Measurements from ENCODE around the gene FAM210B. TPM values are rescaled to one million over a fixed set of nuclear protein-coding genes. Genes with fewer than 3 reads are reported as not detected.
"Not testable (repeated sequence)": the region's sequence is repeated elsewhere in the genome, so short reads cannot be mapped to it uniquely, and the experiment has no call there.

Gene FAM210B
- total and polyA plus RNA-seq, 2 experiments from 2014 or later, result 64.2 to 101 TPM

- H3K4me1 ChIP-seq (ENCODE audit: low read depth), result no peaks in the 10 kb centered on the region
- TF ChIP-seq CTCF (IDR thresholded peaks at IDR 0.05; ENCODE audit: low read depth, low read length), result no peak
- DNase-seq (ENCODE audit: low read depth in 1 of 2, low spot score in 1 of 2), result no peak
- H3K27ac ChIP-seq, result no peak overlapping the region
- peaks cover 57% of the 10 kb centered on the region for H3K36me3 ChIP-seq
- H3K27me3 ChIP-seq, result no peaks in the 10 kb centered on the region
- H3K4me3 ChIP-seq, result no peak overlapping the region
- no peaks in the 10 kb centered on the region for H3K9me3 ChIP-seq (ENCODE audit: low read depth)
These were observed 48.1 kb downstream of the FAM210B start for GRCh38 chr20:56406910-56407309.

- Histone ChIP-seq H3K4me1 (ENCODE audit: low read depth) (no peaks in the 10 kb centered on the region), H3K36me3 (peaks cover 38% of the 10 kb centered on the region), H3K27me3 (no peaks in the 10 kb centered on the region), H3K9me3 (ENCODE audit: low read depth) (no peaks in the 10 kb centered on the region), H3K4me3 (no peak overlapping the region), H3K27ac (no peak overlapping the region)
- no peak for TF ChIP-seq CTCF (IDR thresholded peaks at IDR 0.05; ENCODE audit: low read depth, low read length)
- DNase-seq (ENCODE audit: low read depth in 1 of 2, low spot score in 1 of 2), result peak in 1 of 2 donors; percentile 98
These were observed 50.7 kb downstream of the FAM210B start for GRCh38 chr20:56409521-56409920.

GRCh38 chr20:56409956-56410355 lies 51.2 kb downstream of the FAM210B start:
- DNase-seq (ENCODE audit: low read depth in 1 of 2, low spot score in 1 of 2), result no peak
- no peak for TF ChIP-seq CTCF (IDR thresholded peaks at IDR 0.05; ENCODE audit: low read depth, low read length)
- no peak overlapping the region for H3K27ac ChIP-seq
- no peaks in the 10 kb centered on the region for H3K27me3 ChIP-seq
- no peaks in the 10 kb centered on the region for H3K4me1 ChIP-seq (ENCODE audit: low read depth)
- H3K9me3 ChIP-seq (ENCODE audit: low read depth), result no peaks in the 10 kb centered on the region
- H3K36me3 ChIP-seq, result peaks cover 36% of the 10 kb centered on the region
- H3K4me3 ChIP-seq, result no peak overlapping the region

- not testable (repeated sequence) for H3K4me3 ChIP-seq; H3K4me1 ChIP-seq (ENCODE audit: low read depth); H3K27me3 ChIP-seq; H3K9me3 ChIP-seq (ENCODE audit: low read depth); DNase-seq (ENCODE audit: low read depth in 1 of 2, low spot score in 1 of 2); H3K27ac ChIP-seq
- H3K36me3 ChIP-seq, result peaks cover 26% of the 10 kb centered on the region
These were observed 52.5 kb downstream of the FAM210B start for GRCh38 chr20:56411287-56411686.

GRCh38 chr20:56411759-56412472 lies 53.1 kb downstream of the FAM210B start, which contains the start of gene CASS4:
CASS4 (plus strand) TSS chr20:56412260; CDS start chr20:56412459, 199 bp downstream.
- Histone ChIP-seq H3K27ac (no peak within 1 kb of the TSS), H3K4me1 (ENCODE audit: low read depth) (no peaks in the 10 kb centered on the region), H3K9me3 (ENCODE audit: low read depth) (no peaks in the 10 kb centered on the region), H3K27me3 (no peaks in the 10 kb centered on the region), H3K4me3 (no peak within 1 kb of the TSS), H3K36me3 (peaks cover 20% of the 10 kb centered on the region)
- DNase-seq (ENCODE audit: low read depth in 1 of 2, low spot score in 1 of 2), result peak in 1 of 2 donors; percentile 94
- TF ChIP-seq CTCF (IDR thresholded peaks at IDR 0.05; ENCODE audit: low read depth, low read length), result no peak

- no peak for TF ChIP-seq CTCF (IDR thresholded peaks at IDR 0.05; ENCODE audit: low read depth, low read length)
- Histone ChIP-seq H3K4me1 (ENCODE audit: low read depth) (no peaks in the 10 kb centered on the region), H3K9me3 (ENCODE audit: low read depth) (no peaks in the 10 kb centered on the region), H3K4me3 (no peak overlapping the region), H3K36me3 (peaks cover 15% of the 10 kb centered on the region), H3K27ac (no peak overlapping the region), H3K27me3 (no peaks in the 10 kb centered on the region)
- no peak for DNase-seq (ENCODE audit: low read depth in 1 of 2, low spot score in 1 of 2)
These were observed 53.7 kb downstream of the FAM210B start for GRCh38 chr20:56412473-56412790.
